Left kidney (tissue), 2 donors: Measurements from ENCODE around the gene FHIT. TPM values are rescaled to one million over a fixed set of nuclear protein-coding genes. Genes with fewer than 3 reads are reported as not detected.

Experiments
- DNase-seq: peaks from one replicate; pipeline ENCODE4 v3.0.0-alpha.2; 2013
- polyA plus RNA-seq: library from polyadenylated mRNA; unstranded; fragments of 120-200 nt; gene quantifications from one replicate; pipeline ENCODE4 v1.2.1, GENCODE V29; 2013; ENCODE audit not compliant: insufficient read length

FHIT gene
- polyA plus RNA-seq, 1 donor, result 25.0 TPM

- DNase-seq, result no peak
Observed at GRCh38 chr3:60325610-60326170, 925.6 kb downstream of the FHIT start.

GRCh38 chr3:60323651-60324050, 927.6 kb downstream of the FHIT start:
- DNase-seq, result peak; percentile 27

GRCh38 chr3:60323180-60323579, 928.1 kb downstream of the FHIT start:
- no peak for DNase-seq

GRCh38 chr3:60322298-60322856, 928.9 kb downstream of the FHIT start:
- DNase-seq, result no peak

- no peak for DNase-seq
Observed at GRCh38 chr3:60319179-60319858, 931.9 kb downstream of the FHIT start.

- DNase-seq, result no peak
Observed at GRCh38 chr3:60316121-60316797, 935.0 kb downstream of the FHIT start.

- no peak for DNase-seq
Observed at GRCh38 chr3:60313951-60314461, 937.2 kb downstream of the FHIT start.

- DNase-seq, result no peak
Observed at GRCh38 chr3:60313231-60313798, 937.9 kb downstream of the FHIT start.

GRCh38 chr3:60309539-60310268, 941.5 kb downstream of the FHIT start:
- DNase-seq, result no peak

- DNase-seq, result no peak
Observed at GRCh38 chr3:60308808-60309207, 942.4 kb downstream of the FHIT start.

GRCh38 chr3:60307562-60308199, 943.6 kb downstream of the FHIT start:
- DNase-seq, result no peak

- no peak for DNase-seq
Observed at GRCh38 chr3:60304112-60304511, 947.1 kb downstream of the FHIT start.

GRCh38 chr3:60303160-60303559, 948.1 kb downstream of the FHIT start:
- no peak for DNase-seq

- no peak for DNase-seq
Observed at GRCh38 chr3:60301142-60301541, 950.1 kb downstream of the FHIT start.

- no peak for DNase-seq
Observed at GRCh38 chr3:60298141-60298540, 953.1 kb downstream of the FHIT start.

GRCh38 chr3:60294181-60294580, 957.1 kb downstream of the FHIT start:
- no peak for DNase-seq

- no peak for DNase-seq
Observed at GRCh38 chr3:60291115-60291514, 960.1 kb downstream of the FHIT start.

- DNase-seq, result no peak
Observed at GRCh38 chr3:60290122-60290492, 961.1 kb downstream of the FHIT start.

GRCh38 chr3:60289341-60290121, 961.7 kb downstream of the FHIT start:
- no peak for DNase-seq

- no peak for DNase-seq
Observed at GRCh38 chr3:60282866-60283265, 968.4 kb downstream of the FHIT start.

GRCh38 chr3:60281970-60282369, 969.3 kb downstream of the FHIT start:
- DNase-seq, result no peak
